GM12875 (cell line): ENCODE data around the gene RAB39A.
"Not testable (repeated sequence)": the region's sequence is repeated elsewhere in the genome, so short reads cannot be mapped to it uniquely, and the experiment has no call there.

Experiments
- H3K4me3 ChIP-seq: one replicate; pipeline ENCODE4 v1.5.1; 2011; ENCODE audit warnings: low read depth, low read length, control low read depth
- TF ChIP-seq, protein P1 (sequence below): IDR thresholded peaks from 2 replicates; pipeline ENCODE4 v1.5.1; 2011; ENCODE audit warnings: low read depth, mild to moderate bottlenecking, control low read depth, inconsistent platforms, low read length, moderate library complexity, borderline replicate concordance; ENCODE audit not compliant: insufficient read depth

Gene RAB39A

GRCh38 chr11:107947904-107948303, 19.7 kb downstream of the RAB39A start:
- TF ChIP-seq, protein P1, sequence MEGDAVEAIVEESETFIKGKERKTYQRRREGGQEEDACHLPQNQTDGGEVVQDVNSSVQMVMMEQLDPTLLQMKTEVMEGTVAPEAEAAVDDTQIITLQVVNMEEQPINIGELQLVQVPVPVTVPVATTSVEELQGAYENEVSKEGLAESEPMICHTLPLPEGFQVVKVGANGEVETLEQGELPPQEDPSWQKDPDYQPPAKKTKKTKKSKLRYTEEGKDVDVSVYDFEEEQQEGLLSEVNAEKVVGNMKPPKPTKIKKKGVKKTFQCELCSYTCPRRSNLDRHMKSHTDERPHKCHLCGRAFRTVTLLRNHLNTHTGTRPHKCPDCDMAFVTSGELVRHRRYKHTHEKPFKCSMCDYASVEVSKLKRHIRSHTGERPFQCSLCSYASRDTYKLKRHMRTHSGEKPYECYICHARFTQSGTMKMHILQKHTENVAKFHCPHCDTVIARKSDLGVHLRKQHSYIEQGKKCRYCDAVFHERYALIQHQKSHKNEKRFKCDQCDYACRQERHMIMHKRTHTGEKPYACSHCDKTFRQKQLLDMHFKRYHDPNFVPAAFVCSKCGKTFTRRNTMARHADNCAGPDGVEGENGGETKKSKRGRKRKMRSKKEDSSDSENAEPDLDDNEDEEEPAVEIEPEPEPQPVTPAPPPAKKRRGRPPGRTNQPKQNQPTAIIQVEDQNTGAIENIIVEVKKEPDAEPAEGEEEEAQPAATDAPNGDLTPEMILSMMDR: no peak
- H3K4me3 ChIP-seq: no peak overlapping the region

GRCh38 chr11:107948328-107948727, 20.1 kb downstream of the RAB39A start:
- H3K4me3 ChIP-seq: not testable (repeated sequence)

DNA sequence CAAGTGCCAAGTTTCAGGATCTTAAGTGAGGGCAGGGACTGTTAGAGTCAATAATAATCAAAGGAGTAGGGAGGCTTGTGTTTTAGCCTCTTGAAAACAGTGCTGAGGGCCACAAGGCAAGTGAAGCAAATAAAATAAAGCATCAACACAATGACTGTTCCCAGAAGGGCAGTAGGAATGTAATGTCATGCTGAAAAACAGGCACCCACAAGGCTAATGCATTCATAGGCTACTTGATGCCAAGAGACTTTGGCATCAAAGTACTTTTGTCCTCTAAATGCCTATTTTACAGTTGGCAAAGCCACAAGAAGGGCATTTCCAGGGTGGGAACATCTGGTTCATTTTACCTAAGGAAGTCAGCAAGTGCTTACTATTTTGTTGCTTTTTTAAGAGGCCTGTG, 22.9 kb downstream of the RAB39A start:
- H3K4me3 ChIP-seq: no peak overlapping the region
- TF ChIP-seq, protein P1: no peak

DNA sequence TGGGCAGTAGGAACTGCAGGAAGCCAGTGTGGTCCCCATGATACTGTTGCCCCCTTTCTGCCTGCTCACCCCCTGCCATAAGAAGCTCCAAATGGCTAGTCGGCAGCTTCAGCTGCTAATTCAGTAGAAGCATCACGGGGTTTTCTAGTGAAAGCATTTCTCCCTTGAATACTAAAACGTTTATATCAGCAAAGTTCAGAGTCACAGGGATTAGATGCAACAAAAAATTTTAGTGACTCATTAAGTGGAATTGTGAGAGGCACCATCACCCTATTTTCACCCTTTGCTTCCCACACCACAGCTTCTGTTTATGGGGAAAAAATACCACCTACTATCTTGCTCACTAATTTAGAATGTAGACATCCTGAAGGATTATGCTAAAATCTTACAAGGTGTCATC, 25.2 kb downstream of the RAB39A start:
- TF ChIP-seq, protein P1: no peak
- H3K4me3 ChIP-seq: no peak overlapping the region

- TF ChIP-seq, protein P1: no peak
- H3K4me3 ChIP-seq: no peak overlapping the region
These were observed 28.3 kb downstream of the RAB39A start for GRCh38 chr11:107956543-107956942.

- H3K4me3 ChIP-seq: no peak overlapping the region
These were observed 28.9 kb downstream of the RAB39A start for GRCh38 chr11:107957109-107957588.

DNA sequence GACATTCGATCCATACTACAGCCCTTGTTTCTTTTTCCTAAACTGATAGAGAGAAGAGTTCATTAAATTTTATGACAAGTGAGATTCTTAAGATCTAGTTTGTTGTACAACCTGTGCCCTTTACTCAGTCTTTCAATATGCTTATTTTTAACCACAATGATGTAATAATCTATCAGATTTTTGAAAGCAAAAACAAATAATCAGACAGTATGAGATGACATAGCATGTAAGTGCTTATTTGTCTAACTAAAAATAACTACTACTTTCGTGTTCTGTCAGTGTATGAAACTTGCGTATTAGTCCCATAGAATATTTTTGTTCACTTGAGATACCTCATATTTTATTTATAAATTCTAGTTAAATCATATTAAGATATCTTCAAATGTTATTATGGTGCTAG, 33.2 kb downstream of the RAB39A start:
- H3K4me3 ChIP-seq: no peak overlapping the region
- TF ChIP-seq, protein P1: no peak

More at GRCh38 chr11:107957109-107957588, 28.9 kb downstream of the RAB39A start:
- TF ChIP-seq, protein P1: no peak

GRCh38 chr11:107962181-107962580, 33.9 kb downstream of the RAB39A start:
- H3K4me3 ChIP-seq: no peak overlapping the region
- TF ChIP-seq, protein P1: no peak
